Left cardiac atrium (tissue), 4 donors: ENCODE results near the gene XAF1. TPM values are rescaled to one million over a fixed set of nuclear protein-coding genes. Genes with fewer than 3 reads are reported as not detected.
"Not testable (repeated sequence)": the region's sequence is repeated elsewhere in the genome, so short reads cannot be mapped to it uniquely, and the experiment has no call there.

Source experiments
- ATAC-seq, 2 donors: fragments of 200-7000 bp; cut with Tn5 transposase; one replicate each; pipeline ENCODE4 v1.9.1; 2020; ENCODE audit warnings: mild to moderate bottlenecking in 2 of 2, moderate library complexity in 2 of 2
- DNase-seq: peaks from one replicate; pipeline ENCODE4 v3.0.0-alpha.2; 2020
- intact Hi-C, 2 donors: fragments of 100-400 bp; cut with DNase I; formaldehyde crosslinking; loops; one replicate each; pipeline versions ENCODE4 v1.14.1 to v1.15.1; 2022 to 2023
- total RNA-seq, 2 donors: library from RNA; stranded (reverse); fragmentation: NEBNext Ultra II Directional; extraction: Animal tissue kit (Norgen Biotek cat#: 25700); gene quantifications; one replicate each; pipeline ENCODE4 v1.2.1, GENCODE V29; 2021
- donor health status: DM: no; HTN: yes; CAD: no.
- donor health status: DM: no; HTN: yes; CAD: no; lungs with severe emphysema.
- donor health status: DM: yes; HTN: yes; CAD: no.
- donor health status: Dilated cardiomyopathy.

The XAF1 gene
- total RNA-seq, 2 donors from 2014 or later, result 21.7 to 50.1 TPM

DNA sequence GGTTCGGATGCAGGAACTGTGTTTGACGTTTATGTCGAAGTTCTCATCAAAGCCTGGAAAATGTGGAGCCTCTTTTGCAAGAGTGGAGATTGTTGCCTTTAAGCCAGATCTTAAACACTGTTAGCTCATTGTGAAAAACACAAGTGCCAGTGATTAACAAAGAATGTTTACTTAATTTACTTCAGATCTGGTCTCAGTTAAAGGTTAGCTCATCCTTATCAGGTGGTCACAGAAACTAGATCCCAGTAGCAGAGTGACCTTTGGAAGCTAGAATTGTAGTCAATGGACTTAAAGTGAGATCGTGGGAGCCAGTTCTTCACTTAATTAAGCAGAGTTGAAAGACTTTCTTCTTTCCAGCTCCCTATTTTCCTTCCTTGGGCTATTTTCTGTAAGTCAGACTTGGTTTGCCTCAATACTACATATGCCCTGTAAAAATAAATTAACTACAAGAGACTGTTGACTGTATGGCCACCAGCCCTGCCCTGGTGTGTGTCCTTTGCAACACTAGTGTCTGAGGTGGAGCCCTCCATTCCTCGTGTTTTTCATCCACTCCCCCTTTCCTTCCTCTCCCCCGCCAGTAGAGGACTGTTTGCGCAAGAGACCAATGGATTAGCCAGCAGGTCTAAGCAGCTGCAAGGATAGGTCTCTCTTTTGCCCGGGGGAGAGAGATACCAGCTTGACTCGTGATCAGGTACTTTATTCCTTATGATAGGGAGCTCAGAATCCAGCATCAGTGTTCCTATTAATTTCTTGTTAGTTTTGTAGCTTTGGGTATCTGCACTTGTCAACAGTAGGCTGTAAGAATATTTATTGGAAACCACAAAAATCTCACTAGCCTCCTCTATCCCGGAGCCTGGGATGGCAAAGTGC lies 40.4 kb downstream of the XAF1 start:
- intact Hi-C loops, result no loop called here
- DNase-seq, result no peak
- no peak for ATAC-seq

- ATAC-seq (no peak), DNase-seq (no peak)
- intact Hi-C loops, result no loop called here
These were observed 41.1 kb downstream of the XAF1 start for GRCh38 chr17:6796887-6797490.

DNA sequence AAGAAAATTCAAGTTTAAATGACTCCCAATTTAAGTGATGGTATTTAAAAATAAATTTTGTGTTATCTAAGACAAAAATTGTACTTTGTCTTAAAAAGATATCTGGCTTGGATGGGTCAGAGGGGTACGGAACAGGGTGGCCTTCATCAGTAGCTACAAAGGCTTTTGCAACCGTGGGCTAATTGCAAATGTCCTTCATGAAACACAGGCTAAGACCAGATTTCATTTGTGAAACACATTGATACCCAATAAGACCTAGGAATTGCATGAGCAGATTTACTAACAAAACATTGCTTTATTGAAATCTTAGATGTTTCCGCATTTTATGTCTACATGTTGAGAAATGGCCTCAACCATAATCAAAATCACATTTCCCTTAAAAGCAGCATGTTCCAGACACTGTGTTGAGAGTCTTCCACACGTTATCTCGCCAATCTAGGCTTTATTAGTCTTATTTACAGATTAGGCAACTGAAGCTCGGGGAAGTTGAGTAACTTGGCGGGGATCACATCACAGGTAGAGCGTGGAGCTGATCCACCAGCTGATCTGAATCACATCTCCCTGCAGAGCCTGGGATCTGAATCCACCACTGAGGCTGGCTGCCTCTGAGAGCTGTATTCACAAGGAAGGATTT lies 42.0 kb downstream of the XAF1 start:
- intact Hi-C loops, result no loop called here
- DNase-seq (no peak), ATAC-seq (no peak)

DNA sequence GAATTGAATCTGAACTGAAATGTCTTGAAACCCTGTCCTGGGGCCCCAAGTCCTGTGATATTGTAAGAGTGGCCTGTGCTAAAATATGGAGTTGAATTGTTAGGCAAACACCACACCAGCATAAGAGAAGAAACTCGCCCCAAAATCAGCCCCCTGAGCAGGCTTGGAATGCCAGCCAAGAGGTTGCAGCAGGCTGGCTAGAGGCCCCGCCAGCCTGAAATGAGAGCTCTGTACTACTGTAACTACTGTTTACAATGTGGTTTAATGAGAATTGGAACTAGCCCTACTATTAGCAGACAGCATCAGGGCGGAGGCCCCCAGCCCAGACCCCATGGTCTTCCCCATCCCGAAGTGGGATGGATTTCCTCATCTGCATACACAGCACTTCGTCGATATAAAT lies 43.9 kb downstream of the XAF1 start:
- ATAC-seq (no peak), DNase-seq (no peak)
- intact Hi-C loops, result no loop called here

GRCh38 chr17:6800422-6801027 lies 44.7 kb downstream of the XAF1 start:
- intact Hi-C loops, result no loop called here
- no peak for DNase-seq
- ATAC-seq, result no peak

DNA sequence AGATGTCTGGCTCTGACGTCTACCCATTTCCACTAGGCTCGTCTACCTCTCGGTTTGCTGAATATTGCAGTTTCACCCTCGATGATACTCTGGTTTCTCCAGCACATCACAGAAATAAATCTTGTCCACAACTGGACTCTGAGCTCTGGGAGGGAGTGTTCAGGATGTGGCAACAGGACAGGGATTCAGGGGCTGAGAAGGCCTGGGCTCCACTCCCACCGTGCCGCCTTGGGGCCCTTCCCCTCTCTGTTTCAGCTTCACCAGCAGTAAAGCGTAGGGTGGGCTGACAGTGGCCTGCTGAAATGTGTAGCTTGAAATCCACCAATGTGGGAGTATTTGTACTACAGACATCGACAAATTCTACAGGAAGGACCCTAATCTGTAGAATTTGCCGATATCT lies 55.7 kb downstream of the XAF1 start:
- DNase-seq (no peak), ATAC-seq (no peak)
- intact Hi-C loops, result no loop called here

DNA sequence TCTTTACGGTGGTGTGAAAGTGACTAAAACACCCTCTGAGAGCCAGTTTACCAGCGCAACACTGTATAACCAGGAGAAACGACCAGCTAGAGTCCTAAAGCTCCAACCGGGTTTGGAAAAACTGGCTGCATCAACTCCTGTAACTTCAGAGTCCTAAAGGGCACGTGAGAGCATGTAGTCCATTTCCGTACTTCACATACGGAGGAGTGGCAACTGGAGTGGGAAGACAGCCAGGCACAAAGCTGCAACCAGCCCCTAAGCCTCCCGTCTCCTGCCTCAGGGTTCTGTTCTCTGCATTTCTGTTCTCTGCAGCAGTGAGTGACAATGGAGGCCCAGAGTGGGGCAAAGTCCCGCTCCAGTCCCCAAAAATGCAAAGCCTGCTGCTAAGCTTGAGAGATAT lies 56.4 kb downstream of the XAF1 start:
- ATAC-seq (no peak), DNase-seq (no peak)
- intact Hi-C loops, result no loop called here

DNA sequence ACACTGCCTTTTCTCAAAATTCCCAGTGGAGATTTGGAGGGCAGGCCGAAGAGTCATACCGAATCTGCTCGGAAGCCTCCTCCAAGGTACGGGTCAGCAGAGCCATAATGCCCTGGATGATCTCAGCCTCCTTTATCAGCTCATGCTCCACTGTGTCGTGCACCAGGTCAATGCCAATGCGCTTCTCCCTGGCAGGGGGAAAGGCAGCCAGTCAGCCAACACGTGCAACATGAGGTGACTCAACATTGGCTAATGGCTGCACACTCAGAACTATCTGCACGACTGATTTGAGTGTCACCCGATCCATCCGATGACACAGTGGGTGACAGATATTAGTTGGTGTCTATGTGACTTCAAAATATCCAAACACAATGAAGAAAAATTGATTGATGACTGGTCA lies 59.9 kb downstream of the XAF1 start:
- no peak for ATAC-seq
- intact Hi-C loops, result no loop called here
- no peak for DNase-seq

- intact Hi-C loops, ATAC-seq, DNase-seq: not testable (repeated sequence)
These were observed 60.5 kb downstream of the XAF1 start for GRCh38 chr17:6816368-6816767.

GRCh38 chr17:6818938-6819337 lies 63.1 kb downstream of the XAF1 start:
- intact Hi-C loops, result no loop called here
- no peak for ATAC-seq

DNA sequence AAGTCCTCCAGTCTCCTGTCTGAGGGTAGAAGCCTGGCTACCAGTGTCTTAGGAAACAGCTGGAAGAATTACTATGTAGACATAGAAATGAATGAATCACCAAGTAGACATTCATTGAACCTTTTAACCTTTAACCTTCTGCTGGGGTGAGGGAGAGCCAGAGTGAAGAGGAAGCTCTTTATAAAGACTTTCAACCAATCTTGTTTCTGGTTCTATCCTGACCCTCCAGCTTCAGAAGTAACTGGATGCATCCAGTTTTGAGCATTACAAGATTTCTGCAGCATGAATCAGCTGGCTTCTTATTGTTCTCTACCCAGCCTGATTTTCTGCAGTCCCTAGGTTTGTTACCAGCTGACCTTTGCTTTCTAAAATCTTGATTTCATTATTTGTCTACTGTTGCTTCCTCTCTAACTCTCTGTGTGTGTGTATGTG lies 67.2 kb downstream of the XAF1 start:
- no peak for ATAC-seq
- intact Hi-C loops, result no loop called here
- no peak for DNase-seq

More at GRCh38 chr17:6818938-6819337, 63.1 kb downstream of the XAF1 start:
- DNase-seq, result no peak

Other genes with a start within 250 kb of the XAF1 start
- 1 to 10 TPM; 3.1 to 3.4 TPM for gene PITPNM3, start 199.5 kb upstream of the XAF1 start, total RNA-seq
- 1 to 10 TPM; 4.7 to 6.3 TPM for gene KIAA0753, start 115.3 kb upstream of the XAF1 start, total RNA-seq
- gene TXNDC17, start 115.0 kb upstream of the XAF1 start, total RNA-seq, result 10 to 100 TPM; 50.5 to 58.2 TPM
- 10 to 100 TPM; 14.7 to 15.6 TPM for gene MED31, start 104.4 kb upstream of the XAF1 start, total RNA-seq
- under 1 TPM; 0.59 to 0.63 TPM for gene C17orf100, start 104.3 kb upstream of the XAF1 start, total RNA-seq
- under 1 TPM in 1 of 2 donors, not detected in 1; 0.21 TPM for gene SLC13A5, start 42.7 kb upstream of the XAF1 start, total RNA-seq
- gene FBXO39, start 20.2 kb downstream of the XAF1 start, total RNA-seq, result under 1 TPM; 0.12 to 0.34 TPM
- not detected for gene TEKT1, start 75.7 kb downstream of the XAF1 start, total RNA-seq
- gene ALOX12, start 240.0 kb downstream of the XAF1 start, total RNA-seq, result under 1 TPM in 1 of 2 donors, not detected in 1; 0.21 TPM